Fibroblast of lung (primary cell): ENCODE data around the gene PDXDC1. TPM values are rescaled to one million over a fixed set of nuclear protein-coding genes. Genes with fewer than 3 reads are reported as not detected.
"Not testable (repeated sequence)": the region's sequence is repeated elsewhere in the genome, so short reads cannot be mapped to it uniquely, and the experiment has no call there.

ENCODE experiments used
- DNase-seq, 2 donors: peaks; one replicate each; pipeline versions ENCODE4 v3.0.0 to v3.0.0-alpha.2; 2010; ENCODE audit warnings: low read depth in 2 of 2
- H2AFZ ChIP-seq: 2 replicates; pipeline ENCODE4 v1.5.1; 2012; ENCODE audit warnings: low read length, control low read depth, inconsistent platforms
- H3K27ac ChIP-seq: 2 replicates; pipeline ENCODE4 v1.5.1; 2011; ENCODE audit warnings: low read length, control low read depth; ENCODE audit not compliant: insufficient read depth
- H3K27me3 ChIP-seq: 2 replicates; pipeline ENCODE4 v1.5.1; 2011; ENCODE audit warnings: mild to moderate bottlenecking, low read length; ENCODE audit not compliant: control insufficient read depth, insufficient read depth
- H3K36me3 ChIP-seq: 2 replicates; pipeline ENCODE4 v1.5.1; 2011; ENCODE audit warnings: low read length; ENCODE audit not compliant: control insufficient read depth, insufficient read depth
- H3K4me1 ChIP-seq: 2 replicates; pipeline ENCODE4 v1.5.1; 2011; ENCODE audit warnings: low read length; ENCODE audit not compliant: control insufficient read depth, insufficient read depth; ENCODE audit errors: extremely low read depth
- H3K4me2 ChIP-seq: 2 replicates; pipeline ENCODE4 v1.5.1; 2011; ENCODE audit warnings: low read length, control low read depth; ENCODE audit not compliant: insufficient read depth; ENCODE audit errors: extremely low read depth
- H3K4me3 ChIP-seq, 4 experiments: fragments of 200-600 bp in 1 of 4; sonication (generic) in 1 of 4; replicated peaks in 1 of 4; 2 replicates each; pipeline ENCODE4 v1.5.1; 2011 to 2016; ENCODE audit warnings: low read length in 4 of 4, low read depth in 3 of 4, mild to moderate bottlenecking in 3 of 4, control low read depth in 2 of 4, inconsistent platforms in 1 of 4, mixed read lengths in 1 of 4; ENCODE audit not compliant: insufficient read depth in 1 of 4; ENCODE audit errors: control extremely low read depth in 1 of 4
- H3K79me2 ChIP-seq: 2 replicates; pipeline ENCODE4 v1.5.1; 2012; ENCODE audit warnings: mild to moderate bottlenecking, low read length, inconsistent platforms; ENCODE audit not compliant: control insufficient read depth, insufficient read depth
- H3K9ac ChIP-seq: 2 replicates; pipeline ENCODE4 v1.5.1; 2011; ENCODE audit warnings: mild to moderate bottlenecking, low read length, control low read depth; ENCODE audit not compliant: insufficient read depth
- H3K9me3 ChIP-seq: 2 replicates; pipeline ENCODE4 v1.5.1; 2012; ENCODE audit warnings: low read depth, low read length; ENCODE audit not compliant: control insufficient read depth, insufficient read depth
- H4K20me1 ChIP-seq: 2 replicates; pipeline ENCODE4 v1.5.1; 2011; ENCODE audit warnings: low read length; ENCODE audit not compliant: control insufficient read depth, insufficient read depth; ENCODE audit errors: extremely low read depth
- CTCF ChIP-seq, 2 donors: IDR thresholded peaks in 1 of 2; conservative IDR thresholded peaks in 1 of 2; 1 replicate in 1 of 2; 2 replicates in 1 of 2; pipeline ENCODE4 v1.5.1; 2011 to 2012; ENCODE audit warnings: low read length in 2 of 2, control low read depth in 1 of 2, inconsistent platforms in 1 of 2, low read depth in 1 of 2, mild to moderate bottlenecking in 1 of 2
- EZH2 ChIP-seq: IDR thresholded peaks from 2 replicates; pipeline ENCODE4 v1.5.1; 2012; ENCODE audit warnings: low read length, control low read depth, mild to moderate bottlenecking; ENCODE audit errors: missing control alignments
- polyA plus RNA-seq, 2 donors: library from polyadenylated mRNA; depleted of rRNA in 1 of 2; stranded (reverse) in 1 of 2; unstranded in 1 of 2; fragments of >200 nt; gene quantifications; 2 replicates each; pipeline ENCODE4 v1.2.1, GENCODE V29; 2011 to 2012; ENCODE audit warnings: missing spikeins in 1 of 2
- total RNA-seq: library from RNA; depleted of rRNA; stranded (reverse); fragments of >200 nt; gene quantifications from 2 replicates; pipeline ENCODE4 v1.2.1, GENCODE V29; 2014

PDXDC1 gene
- total and polyA plus RNA-seq, 2 donors (not counting 1 experiment from before 2014, with no cell fraction given) = 68.4 to 92.9 TPM

DNA sequence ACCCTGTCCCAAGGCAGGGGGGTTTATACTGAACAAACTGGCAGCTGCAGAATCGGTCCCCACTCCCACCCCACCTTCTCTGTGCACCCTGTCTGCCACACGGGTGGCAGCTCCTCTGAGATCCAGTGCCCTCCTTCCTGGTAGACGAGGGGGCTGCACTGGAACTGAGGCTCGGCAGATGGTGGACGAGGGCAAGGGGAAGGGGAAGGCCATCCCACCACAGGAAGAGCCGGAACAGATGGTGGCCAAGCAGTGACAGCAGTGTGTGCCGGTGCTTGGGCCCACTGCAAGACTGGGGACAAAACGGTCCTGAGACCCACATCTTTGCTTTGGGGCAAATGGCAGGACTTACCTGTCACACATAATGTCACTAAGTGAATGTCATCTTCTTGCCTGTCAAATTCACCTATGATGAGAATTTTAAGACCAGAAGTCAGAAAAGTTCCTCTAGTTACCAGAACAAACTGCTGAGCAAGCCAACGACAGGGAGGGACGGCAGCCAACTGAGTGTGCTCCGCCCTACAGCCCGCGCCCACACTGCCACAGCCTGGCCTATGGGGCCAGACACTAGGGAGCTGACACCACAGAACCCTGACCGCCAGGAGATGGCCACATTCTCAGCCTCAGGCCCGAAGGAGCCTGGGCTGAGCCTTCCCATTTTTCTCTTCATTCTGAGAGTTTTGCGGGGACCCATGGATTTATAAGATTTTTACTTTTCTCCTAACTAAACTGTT lies 66.6 kb downstream of the PDXDC1 start:
- no peaks in the 10 kb centered on the region for H3K27me3 ChIP-seq
- H3K27ac ChIP-seq = peak overlapping the region; percentile 5
- no peak overlapping the region for H3K9ac ChIP-seq
- H2AFZ ChIP-seq = no peak overlapping the region
- no peak overlapping the region for H3K4me3 ChIP-seq
- H3K79me2 ChIP-seq = no peaks in the 10 kb centered on the region
- peaks cover 13% of the 10 kb centered on the region for H3K36me3 ChIP-seq
- no peaks in the 10 kb centered on the region for H4K20me1 ChIP-seq
- TF ChIP-seq CTCF (conservative IDR thresholded peaks at IDR 0.05 in 1 of 2, IDR thresholded peaks at IDR 0.05 in 1 of 2; ENCODE audit: low read depth in 1 of 2, low read length in 2 of 2) (peak in 1 of 2 donors; percentile 13), EZH2 (no peak)
- no peaks in the 10 kb centered on the region for H3K9me3 ChIP-seq
- H3K4me1 ChIP-seq = no peaks in the 10 kb centered on the region
- H3K4me2 ChIP-seq = no peak overlapping the region
- peak; percentile 53 to 81 for DNase-seq

DNA sequence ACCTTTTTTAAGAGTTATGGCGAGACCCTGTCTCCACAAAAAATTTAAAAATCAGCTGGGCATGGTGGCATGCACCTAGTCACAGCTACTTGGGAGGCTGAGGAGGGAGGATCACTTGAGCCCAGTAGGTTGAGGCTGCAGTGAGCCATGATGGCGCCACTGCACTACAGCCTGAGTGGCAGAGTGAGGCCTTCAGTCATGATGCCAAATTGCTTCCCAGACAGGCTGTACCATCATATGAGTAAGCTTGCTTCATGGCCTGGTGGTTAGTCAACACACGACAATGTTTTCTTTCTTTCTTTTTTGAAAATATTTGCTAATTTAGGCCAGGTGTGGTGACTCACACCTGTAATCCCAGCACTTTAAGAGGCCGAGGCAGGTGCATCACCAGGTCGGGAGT lies 68.5 kb downstream of the PDXDC1 start:
- H3K4me3 ChIP-seq = no peak overlapping the region
- H3K27ac ChIP-seq = no peak overlapping the region
- DNase-seq = no peak
- H3K9ac ChIP-seq = no peak overlapping the region
- no peaks in the 10 kb centered on the region for H3K27me3 ChIP-seq
- no peaks in the 10 kb centered on the region for H3K79me2 ChIP-seq
- no peak overlapping the region for H3K4me2 ChIP-seq
- H3K4me1 ChIP-seq = no peaks in the 10 kb centered on the region
- no peaks in the 10 kb centered on the region for H4K20me1 ChIP-seq
- no peak overlapping the region for H2AFZ ChIP-seq
- TF ChIP-seq CTCF (conservative IDR thresholded peaks at IDR 0.05 in 1 of 2, IDR thresholded peaks at IDR 0.05 in 1 of 2; ENCODE audit: low read depth in 1 of 2, low read length in 2 of 2) = no peak
- TF ChIP-seq EZH2 = no peak
- H3K9me3 ChIP-seq = no peaks in the 10 kb centered on the region
- H3K36me3 ChIP-seq = peaks cover 11% of the 10 kb centered on the region

DNA sequence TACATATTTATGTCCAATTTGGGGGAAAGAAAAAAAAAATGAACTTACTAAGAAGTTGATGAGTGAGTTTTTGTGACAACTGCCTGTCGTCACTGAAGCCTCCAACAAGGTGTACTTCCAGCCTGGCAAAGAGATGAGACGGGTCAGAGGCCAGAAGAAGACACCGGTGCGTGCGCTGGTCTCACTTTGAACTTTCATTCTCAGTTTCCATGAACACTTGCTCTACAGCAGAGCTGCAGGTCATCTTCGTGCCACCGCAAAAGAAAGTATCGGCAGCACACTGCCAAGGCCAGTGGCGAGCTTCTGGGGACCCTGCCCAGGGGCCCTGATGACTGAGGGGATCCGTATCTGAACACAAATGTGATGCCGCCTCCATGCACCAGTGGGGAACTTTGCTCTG lies 69.5 kb downstream of the PDXDC1 start:
- H3K9ac ChIP-seq = no peak overlapping the region
- no peak overlapping the region for H3K4me2 ChIP-seq
- no peak overlapping the region for H2AFZ ChIP-seq
- H3K4me3 ChIP-seq = no peak overlapping the region
- no peaks in the 10 kb centered on the region for H4K20me1 ChIP-seq
- DNase-seq = no peak
- no peak overlapping the region for H3K27ac ChIP-seq
- H3K9me3 ChIP-seq = no peaks in the 10 kb centered on the region
- H3K27me3 ChIP-seq = no peaks in the 10 kb centered on the region
- H3K79me2 ChIP-seq = no peaks in the 10 kb centered on the region
- H3K4me1 ChIP-seq = no peaks in the 10 kb centered on the region
- TF ChIP-seq EZH2 (no peak), CTCF (conservative IDR thresholded peaks at IDR 0.05 in 1 of 2, IDR thresholded peaks at IDR 0.05 in 1 of 2; ENCODE audit: low read depth in 1 of 2, low read length in 2 of 2) (no peak)
- H3K36me3 ChIP-seq = peaks cover 11% of the 10 kb centered on the region

- H3K4me3 ChIP-seq, H3K27me3 ChIP-seq, H3K36me3 ChIP-seq, H3K79me2 ChIP-seq, H3K9me3 ChIP-seq, H3K4me1 ChIP-seq, H3K27ac ChIP-seq, H2AFZ ChIP-seq, H4K20me1 ChIP-seq, H3K4me2 ChIP-seq, DNase-seq, H3K9ac ChIP-seq: not testable (repeated sequence)
Measured at GRCh38 chr16:15045270-15045669, 70.4 kb downstream of the PDXDC1 start.
